RPMI7951 (cell line): ENCODE data around the gene PAFAH1B1. TPM values are rescaled to one million over a fixed set of nuclear protein-coding genes. Genes with fewer than 3 reads are reported as not detected.

Experiments used
- DNase-seq: peaks from one replicate; pipeline ENCODE4 v3.0.0-alpha.2; 2012; ENCODE audit warnings: low read depth
- total RNA-seq: library from RNA; depleted of rRNA; stranded (reverse); fragments of >200 nt; shearing (Covaris generic); gene quantifications from 2 replicates; pipeline ENCODE4 v1.2.3, GENCODE V29; 2014

The PAFAH1B1 gene
- total RNA-seq, 1 experiment from 2014 or later, result 106 TPM

DNA sequence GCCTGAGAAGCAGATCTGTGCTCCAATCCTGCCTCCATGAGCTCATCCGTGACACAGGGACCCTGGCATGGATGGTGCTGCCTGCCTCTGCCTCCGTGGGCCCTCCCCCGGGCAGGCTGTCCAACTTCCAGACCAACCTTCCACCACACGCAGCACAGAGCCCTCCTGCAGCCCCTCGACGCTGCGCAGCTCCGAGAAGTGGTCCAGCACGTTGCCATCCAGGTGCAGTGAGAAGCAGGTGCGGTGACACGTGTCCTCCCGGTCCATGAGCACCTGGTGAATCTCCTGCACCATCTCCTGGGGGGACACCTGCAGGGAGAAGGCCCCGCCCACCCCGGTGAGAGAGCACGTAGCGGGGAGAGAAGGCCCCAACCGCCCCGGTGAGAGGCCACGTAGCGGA, 109.7 kb downstream of the PAFAH1B1 start:
- DNase-seq, result no peak

GRCh38 chr17:2703606-2704005, 110.2 kb downstream of the PAFAH1B1 start:
- no peak for DNase-seq

GRCh38 chr17:2704031-2704889, 110.8 kb downstream of the PAFAH1B1 start:
- no peak for DNase-seq

DNA sequence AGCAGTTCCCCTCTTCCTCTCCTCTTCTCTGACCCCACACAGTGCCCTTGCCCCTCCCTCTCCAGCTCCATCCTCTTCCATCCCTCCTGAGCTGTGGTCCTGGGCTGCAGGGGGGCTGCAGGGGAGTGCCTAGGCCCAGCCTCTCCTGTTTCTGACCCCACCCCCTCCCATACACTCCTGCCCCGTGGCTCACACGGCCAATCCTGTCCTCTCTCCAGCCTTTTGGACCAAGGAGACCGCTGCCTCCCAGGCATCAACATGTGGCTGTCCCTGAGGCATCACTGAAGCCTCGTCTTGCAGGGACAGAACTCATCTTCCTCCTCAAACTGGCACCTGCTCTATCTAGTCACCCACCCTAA, 111.4 kb downstream of the PAFAH1B1 start:
- no peak for DNase-seq

DNA sequence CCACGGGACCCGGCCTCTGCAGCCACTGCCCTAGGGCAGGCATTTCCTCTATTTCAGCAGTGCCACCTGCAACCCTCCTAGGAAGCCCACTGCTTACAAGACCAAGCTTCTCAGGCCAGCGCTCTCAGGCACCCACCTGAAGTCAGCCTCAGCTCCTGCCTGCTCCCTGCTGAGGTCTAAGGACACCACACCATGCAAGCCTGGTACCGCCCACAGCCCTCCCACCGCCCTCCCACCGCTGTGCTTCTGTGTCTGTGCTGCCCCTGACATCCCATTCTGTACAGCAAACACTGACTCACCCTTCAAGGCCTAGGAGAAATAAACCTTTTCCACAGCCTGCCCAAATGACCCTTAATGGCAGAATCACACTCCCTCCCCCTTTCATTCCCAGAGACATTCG, 111.8 kb downstream of the PAFAH1B1 start:
- DNase-seq, result no peak

DNA sequence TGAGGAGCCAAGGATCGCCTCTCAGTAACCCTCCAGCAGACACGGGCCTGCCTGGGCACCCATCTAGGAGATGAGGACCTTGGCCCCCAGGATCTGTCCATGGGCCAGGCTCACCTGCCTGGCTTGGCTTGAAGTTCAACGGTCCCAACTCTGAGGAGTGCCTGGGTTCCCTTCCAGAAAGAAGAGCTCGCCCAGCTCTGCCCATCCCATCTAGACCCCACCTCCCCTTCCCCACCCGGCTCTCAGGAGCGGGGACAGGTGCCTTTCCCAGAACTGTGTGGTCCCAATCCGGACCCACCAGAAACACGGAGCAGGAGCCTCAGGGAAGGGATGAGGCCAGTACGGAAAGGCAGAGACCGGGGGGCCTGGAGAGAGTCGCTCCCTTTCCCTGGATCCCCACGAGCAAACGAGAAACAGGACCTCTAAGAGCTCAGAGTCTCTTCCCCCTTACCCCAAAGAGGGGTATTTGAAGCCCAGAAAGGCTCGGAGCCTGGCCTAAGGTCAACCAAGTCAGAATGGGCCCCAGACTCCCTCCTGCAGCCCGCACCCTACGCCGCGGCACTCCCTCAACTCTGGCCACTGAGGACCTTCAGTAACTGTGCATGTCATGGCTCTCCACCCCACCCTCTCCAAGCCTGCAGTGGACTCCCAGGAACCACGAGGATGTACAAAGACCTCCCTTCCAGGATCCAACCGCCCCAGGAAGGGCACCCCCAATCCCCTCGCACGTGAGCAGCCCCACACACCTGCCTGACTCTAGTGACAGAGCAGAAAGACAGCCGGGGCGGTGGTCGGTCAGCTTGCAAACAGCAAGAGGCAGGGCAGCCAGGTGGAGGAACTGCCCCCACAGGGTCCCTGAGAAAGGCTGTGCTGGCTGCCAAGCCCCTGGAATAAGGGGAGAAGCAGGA, 112.7 kb downstream of the PAFAH1B1 start:
- DNase-seq, result no peak

- DNase-seq, result no peak
These were observed 113.6 kb downstream of the PAFAH1B1 start for GRCh38 chr17:2706911-2707510.

DNA sequence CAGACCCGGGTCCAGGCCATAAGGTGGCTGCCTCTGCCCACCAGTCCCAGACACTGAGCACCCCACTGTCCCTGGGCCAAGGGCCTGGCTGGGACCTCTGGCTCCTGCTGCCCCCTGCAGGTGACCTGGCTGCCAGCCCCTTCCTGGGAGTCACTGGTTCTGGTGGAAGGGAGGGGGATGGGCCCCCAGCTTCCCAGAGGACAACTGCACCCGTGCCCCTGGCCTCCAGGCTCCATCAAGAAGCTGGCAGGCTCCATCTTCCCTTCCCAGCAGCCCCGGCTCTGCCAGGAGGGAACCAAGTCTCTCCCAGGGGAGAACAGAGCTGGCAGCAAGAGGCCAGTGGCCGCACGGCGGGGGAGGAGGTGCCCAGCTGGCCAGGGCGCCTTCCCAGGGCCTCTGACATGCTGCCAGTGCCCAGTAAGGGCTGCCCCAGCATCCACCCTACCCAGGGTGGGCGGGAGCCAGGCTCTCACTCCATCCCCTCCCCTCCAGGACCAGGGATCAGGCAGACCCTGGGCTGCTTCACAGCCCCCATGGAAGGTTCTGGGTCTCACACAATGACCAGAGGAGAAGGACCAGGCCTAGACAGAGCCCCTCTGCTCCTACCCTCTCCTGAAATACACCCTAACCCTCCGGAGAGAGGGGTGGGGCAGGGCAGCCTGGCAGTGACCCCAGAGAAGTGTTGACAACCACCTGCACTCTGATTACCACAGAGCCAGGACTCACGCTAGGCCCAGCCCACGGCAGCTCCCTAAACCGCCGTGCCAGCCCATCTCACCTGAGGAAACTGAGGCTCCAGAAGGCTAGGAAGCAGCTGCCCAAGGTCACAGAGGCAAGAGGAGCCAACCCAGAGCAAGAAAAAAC, 114.5 kb downstream of the PAFAH1B1 start:
- no peak for DNase-seq

GRCh38 chr17:2708585-2709182, 115.2 kb downstream of the PAFAH1B1 start:
- no peak for DNase-seq

- no peak for DNase-seq
These were observed 115.8 kb downstream of the PAFAH1B1 start for GRCh38 chr17:2709183-2709661.

GRCh38 chr17:2710071-2710802, 116.8 kb downstream of the PAFAH1B1 start:
- DNase-seq, result no peak

- DNase-seq, result no peak
These were observed 117.6 kb downstream of the PAFAH1B1 start for GRCh38 chr17:2710803-2711607.

GRCh38 chr17:2711608-2712299, 118.3 kb downstream of the PAFAH1B1 start, which contains the start of gene CLUH:
Gene CLUH (minus strand): TSS chr17:2711764. CDS start chr17:2711661, 103 bp downstream.
- peak; percentile 96 for DNase-seq

DNA sequence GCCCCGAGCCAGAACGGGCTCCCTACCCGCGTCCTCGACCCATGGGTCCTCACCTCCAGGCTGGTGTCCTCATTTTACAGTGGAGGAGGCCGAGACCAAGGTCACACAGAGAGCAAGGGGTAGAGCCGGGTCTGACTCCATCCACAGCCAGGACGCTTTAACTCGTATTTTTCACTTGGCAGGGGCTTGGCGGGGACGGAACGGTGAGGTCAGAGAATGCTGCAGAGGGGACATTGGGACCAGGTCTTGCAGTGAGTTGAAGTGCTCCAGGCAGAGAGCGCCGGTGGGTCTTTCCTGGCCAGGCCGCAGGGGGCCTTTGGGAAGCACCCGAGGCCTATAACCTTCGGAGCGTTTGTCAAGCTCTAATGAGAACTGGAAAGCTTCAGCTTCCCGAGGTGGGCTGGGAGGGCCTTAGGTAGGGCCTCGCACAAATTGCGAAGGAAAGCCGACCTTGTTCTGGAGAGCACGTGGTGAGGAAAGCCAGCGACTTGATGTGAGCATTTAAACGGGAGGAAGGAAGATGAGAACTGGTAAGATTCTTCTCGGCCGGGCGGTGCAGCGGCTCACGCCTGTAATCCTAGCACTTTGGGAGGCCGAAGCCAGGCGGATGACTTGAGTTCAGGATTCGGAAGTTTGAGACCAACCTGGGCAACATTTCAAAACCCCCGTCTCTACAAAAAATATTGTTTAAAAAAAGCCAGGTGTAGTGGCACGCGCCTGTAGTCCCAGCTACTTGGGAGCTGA, 119.0 kb downstream of the PAFAH1B1 start:
- DNase-seq, result no peak

DNA sequence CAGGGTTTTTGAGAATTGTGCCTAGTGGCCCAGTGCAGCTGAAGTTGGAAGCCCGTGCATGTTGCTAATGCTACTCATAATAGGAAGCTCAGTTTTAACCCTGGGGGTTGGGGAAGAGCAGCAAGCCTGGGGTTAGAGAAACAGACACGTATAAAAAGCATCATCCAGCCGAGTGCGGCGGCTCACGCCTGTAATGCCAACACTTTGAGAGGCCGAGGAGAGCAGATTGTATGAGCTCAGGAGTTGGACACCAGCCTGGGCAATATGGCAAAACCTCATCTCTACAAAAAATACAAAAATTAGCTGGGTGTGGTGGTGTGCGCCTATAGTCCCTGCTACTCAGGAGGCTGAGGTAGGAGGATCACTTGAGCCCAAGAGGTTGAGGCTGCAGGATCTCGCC, 120.4 kb downstream of the PAFAH1B1 start:
- no peak for DNase-seq

DNA sequence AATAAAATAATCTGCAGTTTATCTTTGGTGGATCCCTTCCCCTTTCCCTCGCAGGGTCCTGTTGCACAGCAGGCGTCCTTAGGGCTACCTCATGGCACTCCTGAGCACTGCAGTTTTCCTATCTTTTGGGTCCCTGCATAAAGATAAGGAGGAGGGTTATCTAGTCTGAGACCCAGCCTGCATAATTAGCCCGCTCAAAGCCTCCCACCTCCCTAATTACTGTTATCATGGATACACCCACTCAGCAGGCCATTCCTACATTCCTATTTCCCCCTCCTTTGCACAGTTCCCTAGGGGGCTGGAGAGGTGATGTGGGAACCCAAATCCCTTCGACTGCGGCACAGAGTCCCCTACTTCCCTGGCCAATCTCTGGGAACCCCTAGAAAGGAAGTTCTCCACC, 123.2 kb downstream of the PAFAH1B1 start:
- no peak for DNase-seq

DNA sequence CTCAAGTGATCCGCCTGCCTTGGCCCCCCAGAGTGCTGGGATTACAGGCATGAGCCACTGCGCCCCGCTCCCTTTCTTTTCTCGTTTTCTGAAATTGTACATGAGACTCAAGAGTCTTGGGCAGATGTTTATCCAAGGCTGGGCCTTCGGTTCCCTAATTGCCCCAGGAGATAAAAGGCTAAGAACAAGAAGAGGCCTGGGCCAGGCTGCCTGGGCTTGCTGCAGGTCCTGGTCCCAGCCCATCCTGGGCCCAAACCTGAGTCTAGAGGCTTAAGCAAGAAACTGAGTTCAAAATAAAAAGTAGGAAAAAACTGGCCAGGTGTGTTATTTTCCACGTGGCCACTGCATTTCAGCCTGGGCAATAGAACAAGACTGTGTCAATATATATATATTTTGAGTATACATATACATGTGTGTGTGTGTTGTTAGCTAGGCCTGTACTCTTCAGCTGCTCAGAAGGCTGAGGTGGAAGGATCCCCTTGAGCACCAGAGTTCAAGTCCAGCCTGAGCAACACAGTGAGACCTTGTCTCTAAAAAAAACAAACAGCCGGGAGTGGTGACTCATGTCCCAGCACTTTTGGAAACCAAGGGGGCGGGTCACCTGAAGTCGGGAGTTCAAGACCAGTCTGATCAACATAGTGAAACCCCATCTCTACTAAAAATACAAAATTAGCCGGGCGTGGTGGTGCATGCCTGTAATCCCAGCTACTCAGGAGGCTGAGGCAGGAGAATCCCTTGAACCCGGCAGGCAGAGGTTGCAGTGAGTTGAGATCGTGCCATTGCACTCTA, 124.9 kb downstream of the PAFAH1B1 start:
- no peak for DNase-seq
